ENCODE measurements around the gene GORASP1.

DNA sequence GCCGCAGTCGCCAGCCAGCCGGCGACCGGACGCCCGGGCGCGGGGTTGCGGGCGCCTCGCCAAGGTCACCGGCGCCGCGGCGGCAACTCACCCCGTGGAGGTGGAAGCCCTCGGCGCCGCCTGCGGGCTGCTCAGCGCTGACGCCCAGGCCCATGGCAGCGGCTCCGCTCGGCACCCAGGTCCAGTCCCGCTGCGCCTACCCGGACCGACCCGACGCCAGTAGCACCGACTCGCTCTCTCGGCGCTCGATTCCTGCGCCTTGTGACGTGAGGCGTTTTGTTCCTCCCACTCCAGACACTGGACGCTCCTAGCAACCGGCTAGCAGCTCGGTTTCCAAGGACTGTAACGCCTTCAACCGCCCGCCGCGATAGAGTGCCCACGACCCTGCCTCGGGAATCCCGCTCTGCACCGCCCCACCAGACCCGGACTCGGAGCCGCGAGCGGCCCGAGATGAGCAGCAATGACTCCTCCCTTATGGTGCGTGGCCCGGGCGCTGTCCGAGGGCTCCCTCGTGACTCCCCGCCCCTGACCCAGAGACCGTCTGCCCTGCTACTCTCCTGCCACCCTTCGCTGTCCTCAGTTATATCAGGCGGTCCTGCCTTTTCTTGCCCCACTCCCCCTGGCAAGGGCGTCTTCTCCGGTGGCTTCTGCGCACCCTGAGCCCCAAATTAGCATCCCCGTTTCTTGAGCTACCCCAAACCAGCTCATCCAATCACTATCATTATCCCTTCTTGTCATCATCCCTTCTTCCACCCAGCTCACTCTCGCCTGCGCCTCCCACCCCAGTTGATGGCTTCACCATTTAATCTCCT is at the start of gene GORASP1, which contains the start of gene TTC21A:
- no peak for TF ChIP-seq EZH2 (IDR thresholded peaks at IDR 0.05; ENCODE audit: insufficient read depth, low read length)
- TF ChIP-seq, protein P1, sequence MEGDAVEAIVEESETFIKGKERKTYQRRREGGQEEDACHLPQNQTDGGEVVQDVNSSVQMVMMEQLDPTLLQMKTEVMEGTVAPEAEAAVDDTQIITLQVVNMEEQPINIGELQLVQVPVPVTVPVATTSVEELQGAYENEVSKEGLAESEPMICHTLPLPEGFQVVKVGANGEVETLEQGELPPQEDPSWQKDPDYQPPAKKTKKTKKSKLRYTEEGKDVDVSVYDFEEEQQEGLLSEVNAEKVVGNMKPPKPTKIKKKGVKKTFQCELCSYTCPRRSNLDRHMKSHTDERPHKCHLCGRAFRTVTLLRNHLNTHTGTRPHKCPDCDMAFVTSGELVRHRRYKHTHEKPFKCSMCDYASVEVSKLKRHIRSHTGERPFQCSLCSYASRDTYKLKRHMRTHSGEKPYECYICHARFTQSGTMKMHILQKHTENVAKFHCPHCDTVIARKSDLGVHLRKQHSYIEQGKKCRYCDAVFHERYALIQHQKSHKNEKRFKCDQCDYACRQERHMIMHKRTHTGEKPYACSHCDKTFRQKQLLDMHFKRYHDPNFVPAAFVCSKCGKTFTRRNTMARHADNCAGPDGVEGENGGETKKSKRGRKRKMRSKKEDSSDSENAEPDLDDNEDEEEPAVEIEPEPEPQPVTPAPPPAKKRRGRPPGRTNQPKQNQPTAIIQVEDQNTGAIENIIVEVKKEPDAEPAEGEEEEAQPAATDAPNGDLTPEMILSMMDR (IDR thresholded peaks at IDR 0.05; ENCODE audit: insufficient read depth, low read depth, low read length), result no peak

Measured in astrocyte (in vitro differentiated cells and primary cell).